K562 (cell line): Measurements from ENCODE around the gene TRPV5. TPM values are rescaled to one million over a fixed set of nuclear protein-coding genes. Genes with fewer than 3 reads are reported as not detected.

Source experiments
- ARID3B ChIP-seq: fragments of 250-450 bp; sonication (Bioruptor Pico); IDR thresholded peaks from 2 replicates; pipeline ENCODE4 v1.4.0; 2020; ENCODE audit warnings: borderline replicate concordance
- ATF2 ChIP-seq: sonication (generic); formaldehyde crosslinking; IDR thresholded peaks from 2 replicates; pipeline ENCODE4 v1.8.1; 2022; ENCODE audit warnings: missing genetic modification reagents
- ATF7 ChIP-seq: fragments of 450-650 bp; IDR thresholded peaks from 2 replicates; pipeline ENCODE4 v1.7.1; 2014; ENCODE audit warnings: mild to moderate bottlenecking, moderate library complexity
- CREM ChIP-seq: IDR thresholded peaks from 2 replicates; pipeline ENCODE4 v1.6.1; 2014; ENCODE audit warnings: antibody characterized with exemption, low read depth
- GTF2E2 ChIP-seq: fragments of 200-800 bp; sonication (Bioruptor generic); IDR thresholded peaks from 2 replicates; pipeline ENCODE4 v1.6.1; 2016; ENCODE audit warnings: missing genetic modification characterization, missing compliant biosample characterization
- KLF6 ChIP-seq: fragments of 250-450 bp; sonication (Bioruptor Pico); IDR thresholded peaks from 2 replicates; pipeline ENCODE4 v1.4.0; 2020; ENCODE audit warnings: mild to moderate bottlenecking, moderate library complexity, borderline replicate concordance
- NFIX ChIP-seq: fragments of 250-450 bp; sonication (Bioruptor Pico); IDR thresholded peaks from 2 replicates; pipeline ENCODE4 v1.4.0; 2020; ENCODE audit warnings: low read depth, mild to moderate bottlenecking, moderate library complexity
- NR0B1 ChIP-seq: fragments of 450-650 bp; IDR thresholded peaks from one replicate; pipeline ENCODE4 v1.6.1; 2018; ENCODE audit warnings: mild to moderate bottlenecking, moderate library complexity; ENCODE audit not compliant: partially characterized antibody
- PTRF ChIP-seq: fragments of 450-650 bp; IDR thresholded peaks from 2 replicates; pipeline ENCODE4 v1.6.1; 2016; ENCODE audit warnings: mild to moderate bottlenecking, missing genetic modification characterization, missing compliant biosample characterization
- SPI1 ChIP-seq: IDR thresholded peaks from 2 replicates; pipeline ENCODE4 v1.6.1; 2011; ENCODE audit warnings: low read depth, low read length, control low read depth, borderline replicate concordance
- TAF7 ChIP-seq: fragments of 450-650 bp; IDR thresholded peaks from 2 replicates; pipeline ENCODE4 v1.6.1; 2016; ENCODE audit warnings: missing genetic modification characterization, missing compliant biosample characterization
- TCFL5 ChIP-seq: fragments of 250-450 bp; sonication (Bioruptor Pico); conservative IDR thresholded peaks from 2 replicates; pipeline ENCODE4 v1.6.1; 2021; ENCODE audit warnings: mild to moderate bottlenecking, moderate library complexity, matching md5 sums
- ZBTB11 ChIP-seq, 3 experiments: fragments of 200-800 bp in 1 of 3; fragments of 250-450 bp in 1 of 3; fragments of 450-650 bp in 1 of 3; sonication (Bioruptor Pico) in 1 of 3; sonication (Bioruptor generic) in 1 of 3; formaldehyde crosslinking in 1 of 3; IDR thresholded peaks; 2 replicates each; pipeline versions ENCODE4 v1.6.1 to v1.8.0; 2016 to 2022; ENCODE audit warnings: mild to moderate bottlenecking in 2 of 3, missing genetic modification characterization in 2 of 3, missing compliant biosample characterization in 1 of 3, moderate library complexity in 1 of 3
- ZBTB33 ChIP-seq: sonication (generic); formaldehyde crosslinking; IDR thresholded peaks from 2 replicates; pipeline ENCODE4 v1.8.1; 2023; ENCODE audit warnings: mild to moderate bottlenecking, missing genetic modification reagents
- ZNF695 ChIP-seq: fragments of 450-650 bp; formaldehyde crosslinking; IDR thresholded peaks from 2 replicates; pipeline ENCODE4 v1.4.0; 2020; ENCODE audit warnings: mild to moderate bottlenecking, moderate library complexity
- polyA plus RNA-seq, 8 experiments: library from polyadenylated mRNA; depleted of rRNA in 4 of 8; stranded (reverse) in 5 of 8; unstranded in 3 of 8; fragments of >200 nt; fragmentation: Nextera tagmentation in 2 of 8; fragmentation: Illumina TruSeq in 1 of 8; extraction: Ambion mirVana in 2 of 8; extraction: Trizol in 1 of 8; gene quantifications; 2 replicates each; pipeline versions ENCODE4 v1.2.1 to v1.2.3, GENCODE V29; 2011 to 2014; ENCODE audit warnings: inconsistent platforms in 1 of 8, missing spikeins in 1 of 8
- total RNA-seq, 7 experiments: library from RNA; depleted of rRNA in 6 of 7; stranded (reverse); fragments of >200 nt in 6 of 7; fragmentation: Illumina TruSeq in 2 of 7; extraction: Trizol in 2 of 7; gene quantifications; 2 replicates each; pipeline versions ENCODE4 v1.2.1 to v1.2.3, GENCODE V29; 2011 to 2021; ENCODE audit warnings: low replicate concordance in 1 of 7

The TRPV5 gene
- total and polyA plus RNA-seq, 9 of the 15 experiments (the other 6 are each of a cell fraction or from before 2014, with no cell fraction given): not detected

GRCh38 chr7:142961973-142962926, 28.7 kb upstream of the TRPV5 start, which contains the start of gene KEL (continued):
- TF ChIP-seq GTF2E2 (tag): 0 out of 2 replicates have a peak, but pooled peaks have one; percentile 28
- TF ChIP-seq SPI1: 0 out of 2 replicates have a peak, but pooled peaks have one; percentile 26
- no peak for TF ChIP-seq TAF7
- no peak for TF ChIP-seq ARID3B (CRISPR knock-in tag)
- no peak for TF ChIP-seq ZNF695 (CRISPR knock-in tag)
- TF ChIP-seq ZBTB11 (CRISPR knock-in tag; IDR thresholded peaks at IDR 0.05): peak in 1 of 3 experiments; percentile 57; a peak in 1 of 6 replicates
- peak; percentile 68 for TF ChIP-seq ATF7
- 0 out of 2 replicates have a peak, but pooled peaks have one; percentile 29 for TF ChIP-seq TCFL5 (CRISPR knock-in tag)
- 0 out of 2 replicates have a peak, but pooled peaks have one; percentile 13 for TF ChIP-seq CREM
- TF ChIP-seq NR0B1: no peak
- no peak for TF ChIP-seq PTRF (tag)
- no peak for TF ChIP-seq ATF2 (CRISPR knock-in tag)
- TF ChIP-seq NFIX: no peak
- TF ChIP-seq ZBTB33 (CRISPR knock-in tag): no peak
- TF ChIP-seq KLF6 (CRISPR knock-in tag): no peak
